GM23338 (cell line): ENCODE measurements around the gene LIX1L. TPM values are rescaled to one million over a fixed set of nuclear protein-coding genes. Genes with fewer than 3 reads are reported as not detected.

Experiments used
- ATAC-seq: fragments of 200-7000 bp; cut with Tn5 transposase; 3 replicates; pipeline ENCODE4 v1.9.1; 2020
- DNase-seq: peaks from one replicate; pipeline ENCODE4 v3.0.0-alpha.2; 2015; ENCODE audit warnings: low spot score
- H2AFZ ChIP-seq: fragments of 200-600 bp; sonication (generic); 2 replicates; pipeline ENCODE4 v1.8.0; 2016; ENCODE audit warnings: antibody characterized with exemption, mild to moderate bottlenecking, moderate library complexity
- H3F3A ChIP-seq: fragments of 200-600 bp; sonication (generic); replicated peaks from 2 replicates; pipeline ENCODE4 v1.8.0; 2017; ENCODE audit warnings: antibody characterized with exemption, mixed run types, low read depth
- H3K27ac ChIP-seq: fragments of 200-600 bp; sonication (generic); 2 replicates; pipeline ENCODE4 v1.6.1; 2016; ENCODE audit warnings: low read depth
- H3K27me3 ChIP-seq: fragments of 200-600 bp; sonication (generic); 2 replicates; pipeline ENCODE4 v1.8.0; 2016; ENCODE audit warnings: mild to moderate bottlenecking, mixed run types, moderate library complexity; ENCODE audit not compliant: insufficient read depth
- H3K36me3 ChIP-seq: fragments of 200-600 bp; sonication (generic); 2 replicates; pipeline ENCODE4 v1.8.0; 2016; ENCODE audit warnings: mild to moderate bottlenecking; ENCODE audit not compliant: insufficient read depth
- H3K4me1 ChIP-seq: fragments of 200-600 bp; sonication (generic); 2 replicates; pipeline ENCODE4 v1.8.0; 2016; ENCODE audit warnings: mild to moderate bottlenecking, moderate library complexity; ENCODE audit not compliant: insufficient read depth
- H3K4me2 ChIP-seq: fragments of 200-600 bp; sonication (generic); 2 replicates; pipeline ENCODE4 v1.7.1; 2017; ENCODE audit warnings: mixed run types
- H3K4me3 ChIP-seq: fragments of 200-600 bp; sonication (generic); 2 replicates; pipeline ENCODE4 v1.6.1; 2016; ENCODE audit warnings: mixed run types
- H3K79me2 ChIP-seq: fragments of 200-600 bp; sonication (generic); replicated peaks from 2 replicates; pipeline ENCODE4 v1.8.0; 2017; ENCODE audit warnings: mild to moderate bottlenecking; ENCODE audit not compliant: insufficient read depth
- H3K9me2 ChIP-seq: fragments of 200-600 bp; sonication (generic); 2 replicates; pipeline ENCODE4 v1.8.0; 2017; ENCODE audit not compliant: insufficient read depth
- H4K20me1 ChIP-seq: fragments of 200-600 bp; sonication (generic); replicated peaks from 2 replicates; pipeline ENCODE4 v1.8.0; 2017; ENCODE audit warnings: mild to moderate bottlenecking; ENCODE audit not compliant: insufficient read depth
- H3K27ac Mint-ChIP-seq: 2 replicates; pipeline ENCODE4 v1.8.0; 2020; ENCODE audit warnings: inconsistent platforms, mild to moderate bottlenecking, moderate library complexity, mixed read lengths
- H3K27me3 Mint-ChIP-seq: 3 replicates; pipeline ENCODE4 v1.8.0; 2022; ENCODE audit warnings: low read depth, mild to moderate bottlenecking, moderate library complexity, mixed read lengths, inconsistent platforms; ENCODE audit not compliant: insufficient read depth, poor library complexity
- H3K36me3 Mint-ChIP-seq: 3 replicates; pipeline ENCODE4 v1.8.0; 2021; ENCODE audit warnings: low read depth, mild to moderate bottlenecking, inconsistent platforms, moderate library complexity, mixed read lengths
- H3K4me1 Mint-ChIP-seq: 3 replicates; pipeline ENCODE4 v1.8.0; 2020; ENCODE audit warnings: mild to moderate bottlenecking, inconsistent platforms, mixed read lengths
- H3K4me3 Mint-ChIP-seq: 3 replicates; pipeline ENCODE4 v1.8.0; 2021; ENCODE audit warnings: moderate library complexity, mild to moderate bottlenecking, inconsistent platforms, mixed read lengths
- H3K9me3 Mint-ChIP-seq: 3 replicates; pipeline ENCODE4 v1.8.0; 2020; ENCODE audit warnings: moderate library complexity, mild to moderate bottlenecking, inconsistent platforms, mixed read lengths
- CREB1 ChIP-seq: fragments of 250-450 bp; sonication (Bioruptor Pico); IDR thresholded peaks from 2 replicates; pipeline ENCODE4 v1.5.0; 2020; ENCODE audit warnings: low read depth, mild to moderate bottlenecking, moderate library complexity
- CTCF ChIP-seq, 2 experiments: fragments of 200-600 bp in 1 of 2; sonication (generic) in 1 of 2; conservative IDR thresholded peaks; 2 replicates each; pipeline versions ENCODE4 v1.5.1 to v1.6.1; 2016 to 2017; ENCODE audit warnings: antibody characterized with exemption in 2 of 2, low read depth in 2 of 2, mild to moderate bottlenecking in 2 of 2, moderate library complexity in 1 of 2
- ETS1 ChIP-seq: IDR thresholded peaks from 2 replicates; pipeline ENCODE4 v1.6.1; 2016; ENCODE audit warnings: antibody characterized with exemption
- EZH2 ChIP-seq: fragments of 200-600 bp; sonication (generic); IDR thresholded peaks from one replicate; pipeline ENCODE4 v1.8.0; 2017; ENCODE audit warnings: antibody characterized with exemption, mild to moderate bottlenecking, low read depth; ENCODE audit not compliant: unreplicated experiment
- EZH2phosphoT487 ChIP-seq: fragments of 200-600 bp; sonication (generic); IDR thresholded peaks from one replicate; pipeline ENCODE4 v1.8.1; 2018; ENCODE audit warnings: antibody characterized with exemption; ENCODE audit not compliant: unreplicated experiment
- JUNB ChIP-seq: IDR thresholded peaks from one replicate; pipeline ENCODE4 v1.6.1; 2016; ENCODE audit warnings: antibody characterized with exemption; ENCODE audit not compliant: unreplicated experiment
- NANOG ChIP-seq: IDR thresholded peaks from 2 replicates; pipeline ENCODE4 v1.6.1; 2016; ENCODE audit warnings: antibody characterized with exemption, borderline replicate concordance
- POLR2AphosphoS5 ChIP-seq: IDR thresholded peaks from 2 replicates; pipeline ENCODE4 v1.6.1; 2016; ENCODE audit warnings: antibody characterized with exemption, low read depth
- STAT1 ChIP-seq: IDR thresholded peaks from one replicate; pipeline ENCODE4 v1.6.1; 2016; ENCODE audit warnings: antibody characterized with exemption; ENCODE audit not compliant: unreplicated experiment
- ZNF114 ChIP-seq: fragments of 250-450 bp; sonication (Bioruptor Pico); IDR thresholded peaks from 2 replicates; pipeline ENCODE4 v1.5.0; 2020; ENCODE audit warnings: mild to moderate bottlenecking, moderate library complexity
- ZNF331 ChIP-seq: fragments of 250-450 bp; sonication (Bioruptor Pico); IDR thresholded peaks from 2 replicates; pipeline ENCODE4 v1.5.0; 2020; ENCODE audit warnings: low read depth, mild to moderate bottlenecking, moderate library complexity
- ZNF462 ChIP-seq: fragments of 250-450 bp; sonication (Bioruptor Pico); IDR thresholded peaks from 2 replicates; pipeline ENCODE4 v1.5.0; 2020; ENCODE audit warnings: mild to moderate bottlenecking, moderate library complexity
- polyA plus RNA-seq: library from polyadenylated mRNA; unstranded; fragments of >200 nt; fragmentation: Nextera tagmentation; extraction: Ambion mirVana; gene quantifications from 2 replicates; pipeline ENCODE4 v1.2.1, GENCODE V29; 2016
- total RNA-seq: library from RNA; depleted of rRNA; stranded (reverse); fragments of >200 nt; shearing (Covaris generic); gene quantifications from 2 replicates; pipeline ENCODE4 v1.2.3, GENCODE V29; 2014
- TF ChIP-seq, protein P1 (sequence below): IDR thresholded peaks from one replicate; pipeline ENCODE4 v1.6.1; 2018; ENCODE audit warnings: antibody characterized with exemption; ENCODE audit not compliant: unreplicated experiment

The LIX1L gene
- total and polyA plus RNA-seq, 2 experiments from 2014 or later = 0.76 to 2.6 TPM

DNA sequence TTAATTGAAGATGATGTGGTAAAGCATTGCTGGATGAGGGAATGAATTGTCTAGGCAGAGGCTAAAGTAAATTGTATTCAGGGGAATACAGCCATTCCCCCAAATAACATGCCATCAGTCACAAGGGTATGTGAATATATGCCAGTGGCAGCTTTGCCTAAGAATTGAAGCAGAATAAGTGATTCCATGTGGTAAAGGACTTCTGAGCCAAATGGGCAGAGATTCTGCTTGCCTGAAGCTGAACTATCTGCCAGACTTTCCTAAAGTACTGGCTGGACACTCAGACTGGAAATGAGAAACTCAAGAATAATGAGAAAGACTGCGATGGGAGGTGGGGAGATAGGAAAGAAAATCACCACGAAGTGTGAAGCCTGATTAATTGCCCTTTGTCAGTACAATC is 2.4 kb downstream of the LIX1L start:
- Histone ChIP-seq H3K4me3 (no peak overlapping the region), H3K79me2 (no peaks in the 10 kb centered on the region), H3K36me3 (no peaks in the 10 kb centered on the region), H4K20me1 (no peaks in the 10 kb centered on the region), H3K4me1 (peaks cover 11% of the 10 kb centered on the region), H3K9me2 (no peaks in the 10 kb centered on the region), H2AFZ (no peak overlapping the region), H3K27ac (no peak overlapping the region), H3K4me2 (no peak overlapping the region), H3K27me3 (peaks cover 65% of the 10 kb centered on the region), H3F3A (no peaks in the 10 kb centered on the region; the same call in 1 of the 2 replicates)
- TF ChIP-seq CREB1 (CRISPR knock-in tag) = no peak
- TF ChIP-seq, protein P1, sequence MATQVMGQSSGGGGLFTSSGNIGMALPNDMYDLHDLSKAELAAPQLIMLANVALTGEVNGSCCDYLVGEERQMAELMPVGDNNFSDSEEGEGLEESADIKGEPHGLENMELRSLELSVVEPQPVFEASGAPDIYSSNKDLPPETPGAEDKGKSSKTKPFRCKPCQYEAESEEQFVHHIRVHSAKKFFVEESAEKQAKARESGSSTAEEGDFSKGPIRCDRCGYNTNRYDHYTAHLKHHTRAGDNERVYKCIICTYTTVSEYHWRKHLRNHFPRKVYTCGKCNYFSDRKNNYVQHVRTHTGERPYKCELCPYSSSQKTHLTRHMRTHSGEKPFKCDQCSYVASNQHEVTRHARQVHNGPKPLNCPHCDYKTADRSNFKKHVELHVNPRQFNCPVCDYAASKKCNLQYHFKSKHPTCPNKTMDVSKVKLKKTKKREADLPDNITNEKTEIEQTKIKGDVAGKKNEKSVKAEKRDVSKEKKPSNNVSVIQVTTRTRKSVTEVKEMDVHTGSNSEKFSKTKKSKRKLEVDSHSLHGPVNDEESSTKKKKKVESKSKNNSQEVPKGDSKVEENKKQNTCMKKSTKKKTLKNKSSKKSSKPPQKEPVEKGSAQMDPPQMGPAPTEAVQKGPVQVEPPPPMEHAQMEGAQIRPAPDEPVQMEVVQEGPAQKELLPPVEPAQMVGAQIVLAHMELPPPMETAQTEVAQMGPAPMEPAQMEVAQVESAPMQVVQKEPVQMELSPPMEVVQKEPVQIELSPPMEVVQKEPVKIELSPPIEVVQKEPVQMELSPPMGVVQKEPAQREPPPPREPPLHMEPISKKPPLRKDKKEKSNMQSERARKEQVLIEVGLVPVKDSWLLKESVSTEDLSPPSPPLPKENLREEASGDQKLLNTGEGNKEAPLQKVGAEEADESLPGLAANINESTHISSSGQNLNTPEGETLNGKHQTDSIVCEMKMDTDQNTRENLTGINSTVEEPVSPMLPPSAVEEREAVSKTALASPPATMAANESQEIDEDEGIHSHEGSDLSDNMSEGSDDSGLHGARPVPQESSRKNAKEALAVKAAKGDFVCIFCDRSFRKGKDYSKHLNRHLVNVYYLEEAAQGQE = no peak
- no peak for TF ChIP-seq ZNF462 (CRISPR knock-in tag)
- TF ChIP-seq ZNF331 (CRISPR knock-in tag) = no peak
- no peak for TF ChIP-seq EZH2
- no peak for TF ChIP-seq POLR2AphosphoS5
- no peak for TF ChIP-seq NANOG
- no peak for TF ChIP-seq CTCF (conservative IDR thresholded peaks at IDR 0.05; ENCODE audit: low read depth in 2 of 2)
- TF ChIP-seq STAT1 = no peak
- TF ChIP-seq ETS1 = no peak
- TF ChIP-seq ZNF114 = no peak
- no peak for TF ChIP-seq JUNB
- no peak for TF ChIP-seq EZH2phosphoT487
- no peaks in the 10 kb centered on the region; the same call in 2 of the 3 replicates for H3K36me3 Mint-ChIP-seq
- H3K27me3 Mint-ChIP-seq = peaks cover 37% of the 10 kb centered on the region
- ATAC-seq (no peak), DNase-seq (no peak)
- H3K4me3 Mint-ChIP-seq = no peak overlapping the region
- H3K27ac Mint-ChIP-seq = no peak overlapping the region
- peaks cover 19% of the 10 kb centered on the region for H3K4me1 Mint-ChIP-seq
- H3K9me3 Mint-ChIP-seq = no peaks in the 10 kb centered on the region; the same call in 2 of the 3 replicates
